Panc1 (cell line): ENCODE measurements around the gene CDS2. TPM values are rescaled to one million over a fixed set of nuclear protein-coding genes. Genes with fewer than 3 reads are reported as not detected.

Experiments
- ATAC-seq: fragments of 200-7000 bp; cut with Tn5 transposase; 2 replicates; pipeline ENCODE4 v1.9.1; 2020; ENCODE audit warnings: mild to moderate bottlenecking, moderate library complexity
- BruUV-seq: library from RNA; stranded (reverse); fragments of 400-500 nt; replicated peaks from 2 replicates; lab custom pipeline; 2021; lab: Mats Ljungman, UMichigan
- CTCF ChIA-PET: fragments of 300-600 bp; sonication (Branson Sonifier 250); formaldehyde crosslinking; loops from one replicate; lab custom pipeline; 2022; ENCODE audit warnings: antibody characterized with exemption; lab: Charles Lee
- POLR2A ChIA-PET: fragments of 300-600 bp; sonication (Branson Sonifier 250); formaldehyde crosslinking; loops from one replicate; lab custom pipeline; 2022; ENCODE audit warnings: antibody characterized with exemption; lab: Charles Lee
- DNase-seq: peaks from one replicate; pipeline ENCODE4 v3.0.0-alpha.2; 2010; ENCODE audit warnings: low read depth, low spot score
- H3K27ac ChIP-seq: 2 replicates; pipeline ENCODE4 v1.5.1; 2011; ENCODE audit warnings: mild to moderate bottlenecking, low read length, inconsistent platforms
- H3K27me3 ChIP-seq: fragments of 200-500 bp; sonication (Bioruptor generic); 2 replicates; pipeline ENCODE4 v1.6.0; 2014; ENCODE audit warnings: low read length, inconsistent platforms; ENCODE audit not compliant: control insufficient read depth, insufficient read depth
- H3K36me3 ChIP-seq: fragments of 200-500 bp; sonication (Bioruptor generic); 2 replicates; pipeline ENCODE4 v1.5.1; 2014; ENCODE audit warnings: inconsistent platforms, mild to moderate bottlenecking, low read length, moderate library complexity; ENCODE audit not compliant: control insufficient read depth, insufficient read depth
- H3K4me1 ChIP-seq: 2 replicates; pipeline ENCODE4 v1.5.1; 2011; ENCODE audit warnings: inconsistent platforms, mild to moderate bottlenecking, low read length, moderate library complexity; ENCODE audit not compliant: control insufficient read depth, insufficient read depth
- H3K4me3 ChIP-seq, 2 experiments: 2 replicates each; pipeline ENCODE4 v1.5.1; 2011 to 2012; ENCODE audit warnings: low read depth in 2 of 2, low read length in 2 of 2, mild to moderate bottlenecking in 2 of 2, inconsistent platforms in 1 of 2, moderate library complexity in 1 of 2
- H3K9me3 ChIP-seq: fragments of 200-500 bp; sonication (Bioruptor generic); 2 replicates; pipeline ENCODE4 v1.5.1; 2014; ENCODE audit warnings: low read depth, mild to moderate bottlenecking, inconsistent platforms, low read length, moderate library complexity; ENCODE audit not compliant: control insufficient read depth, insufficient read depth
- POLR2AphosphoS5 ChIP-seq: IDR thresholded peaks from 2 replicates; pipeline ENCODE4 v1.6.1; 2012; ENCODE audit warnings: mild to moderate bottlenecking, low read depth, low read length, moderate library complexity
- SIN3A ChIP-seq: IDR thresholded peaks from 2 replicates; pipeline ENCODE4 v1.6.1; 2012; ENCODE audit warnings: low read depth, mild to moderate bottlenecking, low read length, moderate library complexity, borderline replicate concordance; ENCODE audit not compliant: insufficient read depth
- TCF7L2 ChIP-seq: IDR thresholded peaks from 2 replicates; pipeline ENCODE4 v1.6.1; 2011; ENCODE audit warnings: mild to moderate bottlenecking, low read depth, low read length, inconsistent platforms
- in situ Hi-C: cut with HindIII; loops from 2 replicates; pipeline ENCODE4 v1.10.0; 2016; ENCODE audit warnings: low sequenced_read_pairs, low pct_unique_long_range_greater_than_20kb
- intact Hi-C: fragments of 100-400 bp; cut with micrococcal nuclease; formaldehyde crosslinking; loops from one replicate; pipeline ENCODE4 v1.10.0; 2022; ENCODE audit not compliant: unreplicated experiment
- total RNA-seq: library from RNA; stranded (reverse); gene quantifications from one replicate; pipeline ENCODE4 v1.2.1, GENCODE V29; 2021; ENCODE audit not compliant: unreplicated experiment
- TF ChIP-seq, protein P1 (sequence below): fragments of 450-650 bp; IDR thresholded peaks from 2 replicates; pipeline ENCODE4 v1.5.1; 2017; ENCODE audit warnings: mild to moderate bottlenecking
- TF ChIP-seq, protein P2 (sequence below), 2 experiments: IDR thresholded peaks; 2 replicates each; pipeline ENCODE4 v1.6.1; 2011 to 2012; ENCODE audit warnings: low read depth in 2 of 2, control low read depth in 1 of 2, low read length in 1 of 2, mild to moderate bottlenecking in 1 of 2, moderate library complexity in 1 of 2; ENCODE audit not compliant: insufficient read depth in 1 of 2

The CDS2 gene
- total RNA-seq, 1 experiment from 2014 or later: 54.0 TPM

DNA sequence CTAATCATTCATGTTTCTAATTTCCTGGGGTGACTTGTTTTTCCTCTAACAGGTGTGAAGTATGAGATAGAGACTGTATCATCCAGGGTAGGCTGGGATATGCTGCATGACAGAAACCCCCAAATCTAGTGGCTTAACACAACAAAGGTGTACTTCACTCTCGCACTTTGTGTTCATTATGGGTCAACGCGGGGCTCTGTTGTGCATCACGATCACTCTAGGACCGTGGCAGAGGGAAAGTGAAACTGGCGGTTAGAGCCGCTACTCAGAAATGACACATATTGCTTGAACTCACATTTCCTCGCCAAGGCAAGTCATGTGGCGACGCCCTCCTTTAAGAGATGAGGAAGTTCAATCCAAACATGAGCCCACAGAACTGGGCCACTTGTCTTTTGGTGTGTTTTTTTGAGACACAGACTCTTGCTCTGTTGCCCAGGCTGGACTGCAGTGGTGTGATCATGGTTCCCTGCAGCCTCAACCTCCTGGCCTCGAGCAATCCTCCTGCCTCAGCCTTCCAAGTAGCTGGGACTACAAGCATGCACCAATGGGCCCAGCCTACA lies 48.3 kb upstream of the CDS2 start:
- DNase-seq: no peak
- Histone ChIP-seq H3K27ac (peak overlapping the region; percentile 51), H3K9me3 (no peaks in the 10 kb centered on the region), H3K27me3 (no peaks in the 10 kb centered on the region), H3K4me3 (peak overlapping the region; percentile 20 to 45), H3K36me3 (no peaks in the 10 kb centered on the region), H3K4me1 (peaks cover 6% of the 10 kb centered on the region; the same call in 1 of the 2 replicates)
- in situ Hi-C loops (no loop called here), intact Hi-C loops (no loop called here)
- no TSS peak for BruUV-seq
- ChIA-PET CTCF (no interaction called here), POLR2A (no interaction called here)
- peak; percentile 90 for ATAC-seq
- TF ChIP-seq SIN3A (no peak), POLR2AphosphoS5 (no peak), TCF7L2 (no peak)
- TF ChIP-seq, protein P1, sequence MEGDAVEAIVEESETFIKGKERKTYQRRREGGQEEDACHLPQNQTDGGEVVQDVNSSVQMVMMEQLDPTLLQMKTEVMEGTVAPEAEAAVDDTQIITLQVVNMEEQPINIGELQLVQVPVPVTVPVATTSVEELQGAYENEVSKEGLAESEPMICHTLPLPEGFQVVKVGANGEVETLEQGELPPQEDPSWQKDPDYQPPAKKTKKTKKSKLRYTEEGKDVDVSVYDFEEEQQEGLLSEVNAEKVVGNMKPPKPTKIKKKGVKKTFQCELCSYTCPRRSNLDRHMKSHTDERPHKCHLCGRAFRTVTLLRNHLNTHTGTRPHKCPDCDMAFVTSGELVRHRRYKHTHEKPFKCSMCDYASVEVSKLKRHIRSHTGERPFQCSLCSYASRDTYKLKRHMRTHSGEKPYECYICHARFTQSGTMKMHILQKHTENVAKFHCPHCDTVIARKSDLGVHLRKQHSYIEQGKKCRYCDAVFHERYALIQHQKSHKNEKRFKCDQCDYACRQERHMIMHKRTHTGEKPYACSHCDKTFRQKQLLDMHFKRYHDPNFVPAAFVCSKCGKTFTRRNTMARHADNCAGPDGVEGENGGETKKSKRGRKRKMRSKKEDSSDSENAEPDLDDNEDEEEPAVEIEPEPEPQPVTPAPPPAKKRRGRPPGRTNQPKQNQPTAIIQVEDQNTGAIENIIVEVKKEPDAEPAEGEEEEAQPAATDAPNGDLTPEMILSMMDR: no peak
- TF ChIP-seq, protein P2, sequence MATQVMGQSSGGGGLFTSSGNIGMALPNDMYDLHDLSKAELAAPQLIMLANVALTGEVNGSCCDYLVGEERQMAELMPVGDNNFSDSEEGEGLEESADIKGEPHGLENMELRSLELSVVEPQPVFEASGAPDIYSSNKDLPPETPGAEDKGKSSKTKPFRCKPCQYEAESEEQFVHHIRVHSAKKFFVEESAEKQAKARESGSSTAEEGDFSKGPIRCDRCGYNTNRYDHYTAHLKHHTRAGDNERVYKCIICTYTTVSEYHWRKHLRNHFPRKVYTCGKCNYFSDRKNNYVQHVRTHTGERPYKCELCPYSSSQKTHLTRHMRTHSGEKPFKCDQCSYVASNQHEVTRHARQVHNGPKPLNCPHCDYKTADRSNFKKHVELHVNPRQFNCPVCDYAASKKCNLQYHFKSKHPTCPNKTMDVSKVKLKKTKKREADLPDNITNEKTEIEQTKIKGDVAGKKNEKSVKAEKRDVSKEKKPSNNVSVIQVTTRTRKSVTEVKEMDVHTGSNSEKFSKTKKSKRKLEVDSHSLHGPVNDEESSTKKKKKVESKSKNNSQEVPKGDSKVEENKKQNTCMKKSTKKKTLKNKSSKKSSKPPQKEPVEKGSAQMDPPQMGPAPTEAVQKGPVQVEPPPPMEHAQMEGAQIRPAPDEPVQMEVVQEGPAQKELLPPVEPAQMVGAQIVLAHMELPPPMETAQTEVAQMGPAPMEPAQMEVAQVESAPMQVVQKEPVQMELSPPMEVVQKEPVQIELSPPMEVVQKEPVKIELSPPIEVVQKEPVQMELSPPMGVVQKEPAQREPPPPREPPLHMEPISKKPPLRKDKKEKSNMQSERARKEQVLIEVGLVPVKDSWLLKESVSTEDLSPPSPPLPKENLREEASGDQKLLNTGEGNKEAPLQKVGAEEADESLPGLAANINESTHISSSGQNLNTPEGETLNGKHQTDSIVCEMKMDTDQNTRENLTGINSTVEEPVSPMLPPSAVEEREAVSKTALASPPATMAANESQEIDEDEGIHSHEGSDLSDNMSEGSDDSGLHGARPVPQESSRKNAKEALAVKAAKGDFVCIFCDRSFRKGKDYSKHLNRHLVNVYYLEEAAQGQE (IDR thresholded peaks at IDR 0.05; ENCODE audit: insufficient read depth in 1 of 2, low read depth in 2 of 2, low read length in 1 of 2): no peak

DNA sequence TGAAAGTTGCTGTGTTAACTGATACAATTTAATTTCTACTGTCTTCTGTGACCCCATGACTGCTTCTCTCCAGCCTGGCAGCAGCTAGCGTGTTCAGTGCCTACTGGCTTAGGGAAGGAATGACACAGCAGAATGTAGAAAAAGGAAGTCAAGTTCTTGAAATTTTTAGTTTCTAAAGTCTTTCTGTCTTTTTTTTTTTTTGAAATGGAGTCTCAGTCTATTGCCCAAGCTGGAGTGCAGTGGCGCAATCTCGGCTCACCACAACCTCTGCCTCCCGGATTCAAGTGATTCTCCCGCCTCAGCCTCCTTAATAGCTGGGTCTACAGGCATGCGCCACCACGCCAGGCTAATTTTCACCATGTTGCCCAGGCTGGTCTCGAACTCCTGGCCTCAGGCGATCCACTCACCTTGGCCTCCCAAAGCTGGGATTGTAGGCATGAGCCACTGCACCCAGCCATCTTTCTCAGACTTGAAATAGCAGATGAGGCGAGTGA lies 46.4 kb upstream of the CDS2 start:
- BruUV-seq: no TSS peak
- Histone ChIP-seq H3K27me3 (no peaks in the 10 kb centered on the region), H3K4me1 (0 out of 2 replicates have a peak, but pooled peaks cover 4% of the 10 kb centered on the region), H3K9me3 (no peaks in the 10 kb centered on the region), H3K36me3 (no peaks in the 10 kb centered on the region), H3K4me3 (no peak overlapping the region), H3K27ac (no peak overlapping the region)
- intact Hi-C loops (no loop called here), in situ Hi-C loops (no loop called here)
- POLR2A ChIA-PET: no interaction called here
- TF ChIP-seq, protein P2 (IDR thresholded peaks at IDR 0.05; ENCODE audit: insufficient read depth in 1 of 2, low read depth in 2 of 2, low read length in 1 of 2): no peak
- TF ChIP-seq, protein P1: no peak
- no peak for TF ChIP-seq SIN3A
- ATAC-seq: no peak
- no peak for DNase-seq
- CTCF ChIA-PET: no interaction called here
